HFFc6 (cell line): ENCODE results near the gene PICK1. TPM values are rescaled to one million over a fixed set of nuclear protein-coding genes. Genes with fewer than 3 reads are reported as not detected.

Experiments used
- DNase-seq: peaks from one replicate; pipeline ENCODE4 v3.0.0-alpha.2; 2018
- H3K27ac Mint-ChIP-seq: 2 replicates; pipeline ENCODE4 v1.8.0; 2020; ENCODE audit warnings: mild to moderate bottlenecking, mixed read lengths
- H3K27me3 Mint-ChIP-seq: 2 replicates; pipeline ENCODE4 v1.8.0; 2021; ENCODE audit warnings: mild to moderate bottlenecking, moderate library complexity, mixed read lengths; ENCODE audit not compliant: insufficient read depth
- H3K36me3 Mint-ChIP-seq: 2 replicates; pipeline ENCODE4 v1.8.0; 2021; ENCODE audit warnings: low read depth, mixed read lengths
- H3K4me1 Mint-ChIP-seq: 2 replicates; pipeline ENCODE4 v1.8.0; 2020; ENCODE audit warnings: low read depth, mixed read lengths
- H3K4me3 Mint-ChIP-seq: 2 replicates; pipeline ENCODE4 v1.8.0; 2020; ENCODE audit warnings: mild to moderate bottlenecking, moderate library complexity, mixed read lengths
- H3K9me3 Mint-ChIP-seq: 2 replicates; pipeline ENCODE4 v1.8.0; 2020; ENCODE audit warnings: mild to moderate bottlenecking, mixed read lengths
- CTCF ChIP-seq: fragments of 200-600 bp; sonication (generic); IDR thresholded peaks from 2 replicates; pipeline ENCODE4 v1.5.0; 2021; ENCODE audit warnings: antibody characterized with exemption, mild to moderate bottlenecking
- total RNA-seq, 6 experiments: library from RNA; stranded (reverse); fragmentation: NEBNext Ultra II Directional; extraction: Animal tissue kit (Norgen Biotek cat#: 25700); gene quantifications; 2 replicates in 1 of 6; 3 replicates in 5 of 6; pipeline ENCODE4 v1.2.3, GENCODE V29; 2021

The PICK1 gene
- total RNA-seq, 6 experiments from 2014 or later = 7.0 to 10.0 (median 7.7) TPM

GRCh38 chr22:38032681-38033521 is 24.3 kb upstream of the PICK1 start:
- peaks cover 7% of the 10 kb centered on the region for H3K27me3 Mint-ChIP-seq
- peak overlapping the region; percentile 76 for H3K27ac Mint-ChIP-seq
- DNase-seq = peak; percentile 57
- TF ChIP-seq CTCF = no peak
- H3K9me3 Mint-ChIP-seq = no peaks in the 10 kb centered on the region
- H3K4me1 Mint-ChIP-seq = peaks cover 34% of the 10 kb centered on the region
- no peaks in the 10 kb centered on the region for H3K36me3 Mint-ChIP-seq
- H3K4me3 Mint-ChIP-seq = peak overlapping the region; percentile 41; the same call in 1 of the 2 replicates

DNA sequence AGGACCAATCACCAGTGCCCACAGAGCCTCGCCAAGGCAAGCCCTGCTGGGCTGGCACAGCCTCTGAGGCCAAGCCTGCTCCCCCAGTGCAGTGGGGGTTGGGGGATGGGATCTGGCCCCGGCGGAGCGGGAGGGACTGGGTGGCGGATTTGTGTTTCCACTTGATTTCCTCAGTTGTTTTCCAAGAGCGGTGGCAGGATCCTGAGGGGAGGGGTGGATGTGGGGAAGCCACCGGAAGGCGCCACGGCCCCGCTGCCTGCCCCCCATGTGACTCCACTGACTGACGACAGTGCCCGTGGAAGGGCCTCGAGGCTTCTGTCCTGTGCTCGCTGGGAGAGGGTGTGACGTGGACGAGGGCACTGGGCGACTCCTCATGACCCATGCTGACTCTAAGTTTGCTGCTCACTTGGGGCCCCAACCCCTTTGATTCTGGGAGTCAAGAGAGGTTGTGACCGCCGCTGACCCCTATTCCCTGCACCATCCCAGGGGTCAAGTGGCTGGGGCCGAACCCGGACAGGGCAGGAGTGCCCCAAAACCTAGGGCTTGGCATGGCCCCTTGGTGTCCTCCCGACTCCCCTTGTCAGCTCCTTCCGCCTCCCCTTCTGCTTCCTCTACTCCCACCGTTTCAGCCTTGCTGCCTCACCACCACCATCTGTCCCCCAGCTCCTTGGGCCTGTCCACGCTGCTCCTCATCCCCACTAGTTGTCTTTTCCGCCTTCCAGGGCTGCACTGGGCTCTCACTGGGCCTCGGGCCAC is 23.5 kb upstream of the PICK1 start:
- no peaks in the 10 kb centered on the region for H3K9me3 Mint-ChIP-seq
- peaks cover 34% of the 10 kb centered on the region for H3K4me1 Mint-ChIP-seq
- H3K4me3 Mint-ChIP-seq = peak overlapping the region; percentile 62
- no peak for TF ChIP-seq CTCF
- no peak for DNase-seq
- peak overlapping the region; percentile 95 for H3K27ac Mint-ChIP-seq
- H3K27me3 Mint-ChIP-seq = peaks cover 7% of the 10 kb centered on the region
- no peaks in the 10 kb centered on the region for H3K36me3 Mint-ChIP-seq

DNA sequence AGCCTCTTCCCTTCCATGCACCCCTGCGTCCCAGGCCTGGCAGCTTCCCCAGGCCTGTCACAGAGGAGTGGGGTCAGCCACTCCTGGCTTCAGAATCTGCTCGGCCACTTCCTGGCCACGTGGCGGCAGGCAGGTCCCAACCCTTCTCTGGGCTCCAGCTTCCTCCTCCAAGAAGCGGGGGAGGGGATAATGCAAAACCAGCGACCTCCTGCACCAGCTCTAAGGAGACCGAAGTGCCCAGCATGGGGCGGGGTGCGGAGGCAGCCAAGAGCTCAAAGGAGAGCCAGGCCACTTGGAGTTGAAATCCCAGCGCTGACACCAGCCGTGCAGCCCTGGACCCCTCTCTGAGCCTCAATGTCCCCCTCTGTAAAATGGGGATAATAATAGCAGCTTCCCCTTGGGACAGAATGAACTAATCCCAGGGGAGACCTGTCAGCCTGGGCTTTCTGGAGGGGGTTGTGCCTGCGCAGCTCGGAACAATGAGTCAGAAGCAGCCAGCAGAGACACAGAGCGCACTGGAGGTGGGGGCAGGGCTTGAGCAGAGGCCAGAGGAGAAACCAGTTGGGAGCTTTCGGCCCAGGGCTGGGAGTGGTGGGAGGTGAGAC is 22.8 kb upstream of the PICK1 start:
- no peak for TF ChIP-seq CTCF
- peaks cover 6% of the 10 kb centered on the region for H3K27me3 Mint-ChIP-seq
- peaks cover 34% of the 10 kb centered on the region for H3K4me1 Mint-ChIP-seq
- peak; percentile 88 for DNase-seq
- peak overlapping the region; percentile 62 for H3K4me3 Mint-ChIP-seq
- no peaks in the 10 kb centered on the region for H3K9me3 Mint-ChIP-seq
- H3K36me3 Mint-ChIP-seq = no peaks in the 10 kb centered on the region
- peak overlapping the region; percentile 95 for H3K27ac Mint-ChIP-seq

DNA sequence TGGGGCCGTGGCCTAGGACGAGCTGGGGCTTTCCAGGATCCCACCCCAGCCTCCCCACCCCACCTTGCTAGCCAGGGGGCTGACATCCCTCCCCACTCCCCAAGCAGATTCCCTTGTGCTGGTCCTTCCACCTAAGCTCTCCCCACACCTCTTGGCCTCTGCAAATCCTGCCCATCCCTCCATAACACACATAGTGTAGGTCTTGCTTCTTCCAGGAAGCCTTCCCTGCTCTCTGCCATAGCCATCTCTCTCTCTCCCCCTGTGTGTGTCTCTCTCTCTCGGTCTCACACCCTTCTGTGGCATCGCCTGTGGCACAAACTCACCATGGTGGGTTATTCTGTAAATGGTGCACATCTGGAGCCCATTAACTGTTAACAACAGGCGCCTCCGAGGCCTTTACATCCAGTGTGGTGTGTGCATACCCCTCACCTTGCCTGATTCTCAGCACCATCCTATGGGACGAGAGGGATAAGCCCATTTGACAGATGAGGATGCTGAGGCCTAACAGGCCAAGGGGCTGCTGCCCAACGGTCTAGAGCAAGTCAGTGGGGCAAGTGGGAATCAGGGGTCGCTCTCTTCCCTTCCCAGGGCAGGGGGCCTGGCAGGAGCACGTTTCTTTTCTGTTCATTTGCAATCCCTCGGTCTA is 22.2 kb upstream of the PICK1 start:
- peak overlapping the region; percentile 95 for H3K27ac Mint-ChIP-seq
- H3K4me3 Mint-ChIP-seq = peak overlapping the region; percentile 5; the same call in 1 of the 2 replicates
- H3K4me1 Mint-ChIP-seq = peaks cover 34% of the 10 kb centered on the region
- no peaks in the 10 kb centered on the region for H3K36me3 Mint-ChIP-seq
- peaks cover 5% of the 10 kb centered on the region for H3K27me3 Mint-ChIP-seq
- no peak for TF ChIP-seq CTCF
- DNase-seq = no peak
- H3K9me3 Mint-ChIP-seq = no peaks in the 10 kb centered on the region

DNA sequence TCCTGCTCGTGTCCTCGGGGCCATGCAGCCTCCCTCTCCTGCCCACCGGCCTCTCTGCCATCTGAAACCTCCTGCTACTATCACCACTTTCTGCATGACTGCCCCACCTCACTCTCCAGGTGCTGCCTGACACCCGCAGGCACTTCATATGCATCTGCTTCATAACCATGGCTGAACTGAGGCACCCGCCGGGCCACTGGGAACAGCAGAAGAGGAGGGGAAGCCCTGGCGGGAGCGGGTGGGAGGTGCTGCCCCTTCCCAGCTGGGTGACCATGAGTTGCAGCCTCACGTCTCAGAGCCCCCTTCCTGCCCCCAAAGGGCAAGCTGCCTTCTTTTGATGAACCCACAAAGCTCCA is 21.7 kb upstream of the PICK1 start:
- peaks cover 5% of the 10 kb centered on the region for H3K27me3 Mint-ChIP-seq
- no peak for DNase-seq
- H3K36me3 Mint-ChIP-seq = no peaks in the 10 kb centered on the region
- peaks cover 34% of the 10 kb centered on the region for H3K4me1 Mint-ChIP-seq
- peak overlapping the region; percentile 42; the same call in 1 of the 2 replicates for H3K27ac Mint-ChIP-seq
- no peak overlapping the region for H3K4me3 Mint-ChIP-seq
- TF ChIP-seq CTCF = no peak
- H3K9me3 Mint-ChIP-seq = no peaks in the 10 kb centered on the region
